Activated naive CD4-positive, alpha-beta T cell treated with anti-CD3 and anti-CD28 coated beads, Interleukin-2, amount 50 U/mL, for 72 hours (primary cell): ENCODE data around the gene TF. TPM values are rescaled to one million over a fixed set of nuclear protein-coding genes. Genes with fewer than 3 reads are reported as not detected.

Experiments
- ATAC-seq, 2 donors: fragments of 150-1000 bp; cut with Tn5 transposase; 2 replicates each; pipeline ENCODE4 v1.10.0; 2021; ENCODE audit warnings: mild to moderate bottlenecking in 2 of 2, moderate library complexity in 2 of 2
- DNase-seq, 2 donors: peaks; one replicate each; pipeline ENCODE4 v3.0.0; 2021 to 2022; ENCODE audit warnings: low spot score in 2 of 2
- H3K27ac Mint-ChIP-seq, 2 donors: one replicate each; pipeline ENCODE4 v1.8.0; 2022; ENCODE audit warnings: mild to moderate bottlenecking in 2 of 2, mixed read lengths in 2 of 2
- H3K36me3 Mint-ChIP-seq, 2 donors: one replicate each; pipeline ENCODE4 v1.8.0; 2022; ENCODE audit warnings: mixed read lengths in 2 of 2
- H3K9me3 Mint-ChIP-seq, 2 donors: one replicate each; pipeline ENCODE4 v1.8.0; 2022; ENCODE audit warnings: mixed read lengths in 2 of 2
- total RNA-seq, 2 donors: library from RNA; stranded (reverse); gene quantifications; one replicate each; pipeline ENCODE4 v1.2.3, GENCODE V29; 2022

The TF gene
- total RNA-seq, 2 donors from 2014 or later = 0.47 to 0.93 TPM

DNA sequence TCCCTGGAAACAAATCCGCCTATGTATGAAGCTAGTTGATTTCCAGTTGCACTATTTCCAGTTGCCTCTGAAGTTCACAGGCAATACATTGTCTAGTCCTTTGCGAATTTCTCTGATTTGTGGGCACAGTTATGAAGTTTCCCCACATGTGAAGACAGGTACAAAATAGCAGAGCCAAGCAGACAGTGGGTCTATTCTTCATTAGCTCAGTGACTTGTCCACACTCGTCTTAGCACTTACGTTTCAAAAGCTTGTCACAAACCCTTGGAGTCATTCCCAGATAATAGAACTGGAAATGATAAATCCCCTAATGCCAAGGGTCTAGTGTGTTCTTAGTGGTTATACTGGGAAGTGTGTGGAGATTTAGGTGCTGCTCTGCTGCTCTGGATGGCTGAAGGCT, 73.9 kb downstream of the TF start:
- no peak for DNase-seq
- H3K36me3 Mint-ChIP-seq = peaks cover 12 to 47% of the 10 kb centered on the region in 2 donors
- ATAC-seq = no peak
- H3K27ac Mint-ChIP-seq = no peak overlapping the region
- no peaks in the 10 kb centered on the region for H3K9me3 Mint-ChIP-seq

- ATAC-seq (no peak), DNase-seq (no peak)
- Mint-ChIP-seq H3K36me3 (peaks cover 19 to 53% of the 10 kb centered on the region in 2 donors), H3K27ac (no peak overlapping the region), H3K9me3 (no peaks in the 10 kb centered on the region)
Observed at GRCh38 chr3:133820889-133821675, 74.9 kb downstream of the TF start.

GRCh38 chr3:133821767-133822638, 75.8 kb downstream of the TF start:
- DNase-seq = no peak
- no peak for ATAC-seq
- Mint-ChIP-seq H3K9me3 (no peaks in the 10 kb centered on the region), H3K36me3 (peaks cover 19 to 59% of the 10 kb centered on the region in 2 donors), H3K27ac (peak overlapping the region in 1 of 2 donors; percentile 44)

DNA sequence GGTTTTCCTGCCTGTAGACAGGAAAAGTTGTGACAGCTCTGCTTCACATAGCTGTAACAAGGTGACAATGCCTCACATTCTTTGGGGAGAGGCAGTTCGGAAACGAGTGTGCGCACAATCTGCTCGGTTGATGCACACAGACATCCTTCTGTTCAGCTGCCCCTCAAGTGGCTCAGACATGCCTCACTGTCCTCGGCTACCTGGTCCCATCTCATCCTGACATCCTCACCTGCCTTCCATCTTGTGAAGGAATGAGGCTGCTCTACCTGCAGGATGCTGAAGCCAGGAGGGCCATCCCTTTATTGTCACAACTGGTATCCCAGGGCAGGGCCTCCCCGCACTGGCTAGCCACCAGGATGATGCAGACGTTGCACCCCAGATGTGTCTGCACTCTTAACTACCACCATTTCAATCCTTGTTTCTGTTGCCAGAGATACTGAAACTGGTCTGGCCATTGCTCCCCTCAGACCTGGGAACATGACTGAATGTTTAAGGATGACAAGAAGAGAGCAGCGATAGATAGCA, 78.8 kb downstream of the TF start:
- Mint-ChIP-seq H3K9me3 (no peaks in the 10 kb centered on the region), H3K36me3 (peaks cover 19 to 54% of the 10 kb centered on the region in 2 donors)

DNA sequence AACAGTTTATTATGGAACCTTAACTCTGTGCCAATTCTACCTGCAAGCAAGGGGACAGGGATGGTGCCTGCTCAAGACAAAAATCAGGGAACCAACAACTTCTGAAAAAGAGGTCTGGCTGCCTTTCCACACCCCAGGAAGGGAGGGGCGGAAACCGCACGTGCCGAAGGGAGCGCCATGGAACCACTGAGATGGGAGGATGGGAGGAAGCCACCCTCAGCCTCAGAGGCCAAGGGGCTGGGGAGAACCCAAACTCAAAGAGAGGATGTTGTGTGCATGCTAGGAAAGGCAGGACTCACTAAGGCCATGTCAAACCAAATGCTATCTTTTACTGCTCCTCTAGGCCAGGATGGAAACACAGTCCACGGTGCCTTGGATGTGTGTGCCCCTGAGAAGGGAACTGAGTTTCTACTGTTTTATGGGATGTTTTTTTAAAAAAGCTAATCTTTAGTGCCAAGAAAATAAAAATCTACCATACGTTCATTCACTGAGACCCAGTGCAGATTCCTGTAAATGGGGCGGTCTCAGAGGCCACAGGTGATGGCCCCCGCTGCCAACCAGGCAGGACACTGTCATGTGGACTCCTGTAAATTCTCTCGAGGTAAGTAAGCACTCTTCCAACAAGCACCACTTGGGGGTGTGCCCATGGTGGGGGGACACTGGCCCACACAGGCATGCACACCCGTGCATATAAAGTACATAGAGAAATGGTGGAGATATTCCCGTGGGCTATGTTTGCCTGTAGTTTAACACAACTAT, 80.0 kb downstream of the TF start:
- H3K27ac Mint-ChIP-seq = peak overlapping the region in 1 of 2 donors; percentile 50
- peaks cover 19 to 43% of the 10 kb centered on the region in 2 donors for H3K36me3 Mint-ChIP-seq
- H3K9me3 Mint-ChIP-seq = no peaks in the 10 kb centered on the region
- no peak for DNase-seq
- no peak for ATAC-seq

More for the DNA sequence above, 78.8 kb downstream of the TF start:
- DNase-seq (no peak), ATAC-seq (no peak)
- peak overlapping the region in 1 of 2 donors; percentile 55 for H3K27ac Mint-ChIP-seq

DNA sequence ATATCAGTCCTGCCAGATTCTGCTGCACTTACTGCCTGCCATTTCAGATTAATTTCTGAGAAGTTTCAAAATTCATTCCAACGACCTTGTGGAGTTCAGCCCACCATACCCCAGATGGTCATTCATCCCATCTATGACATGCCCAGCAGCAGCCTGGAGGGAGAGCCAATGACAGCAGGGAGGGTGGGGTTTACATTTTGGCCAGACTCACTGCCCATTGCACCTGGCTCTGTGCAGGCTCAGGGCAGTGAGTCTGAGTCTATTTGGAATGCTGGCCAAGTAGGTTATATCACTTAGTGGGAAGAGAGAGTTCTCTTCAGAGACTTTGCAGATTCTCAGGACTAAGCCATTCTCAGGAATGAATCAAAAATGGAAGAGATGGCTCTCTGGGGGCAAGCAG, 80.9 kb downstream of the TF start:
- Mint-ChIP-seq H3K9me3 (no peaks in the 10 kb centered on the region), H3K36me3 (peaks cover 19 to 36% of the 10 kb centered on the region in 2 donors), H3K27ac (no peak overlapping the region)
- ATAC-seq (no peak), DNase-seq (no peak)

GRCh38 chr3:133827684-133828083, 81.5 kb downstream of the TF start:
- Mint-ChIP-seq H3K27ac (peak overlapping the region in 1 of 2 donors; percentile 38), H3K36me3 (peaks cover 15 to 31% of the 10 kb centered on the region in 2 donors), H3K9me3 (no peaks in the 10 kb centered on the region)
- DNase-seq (no peak), ATAC-seq (no peak)

DNA sequence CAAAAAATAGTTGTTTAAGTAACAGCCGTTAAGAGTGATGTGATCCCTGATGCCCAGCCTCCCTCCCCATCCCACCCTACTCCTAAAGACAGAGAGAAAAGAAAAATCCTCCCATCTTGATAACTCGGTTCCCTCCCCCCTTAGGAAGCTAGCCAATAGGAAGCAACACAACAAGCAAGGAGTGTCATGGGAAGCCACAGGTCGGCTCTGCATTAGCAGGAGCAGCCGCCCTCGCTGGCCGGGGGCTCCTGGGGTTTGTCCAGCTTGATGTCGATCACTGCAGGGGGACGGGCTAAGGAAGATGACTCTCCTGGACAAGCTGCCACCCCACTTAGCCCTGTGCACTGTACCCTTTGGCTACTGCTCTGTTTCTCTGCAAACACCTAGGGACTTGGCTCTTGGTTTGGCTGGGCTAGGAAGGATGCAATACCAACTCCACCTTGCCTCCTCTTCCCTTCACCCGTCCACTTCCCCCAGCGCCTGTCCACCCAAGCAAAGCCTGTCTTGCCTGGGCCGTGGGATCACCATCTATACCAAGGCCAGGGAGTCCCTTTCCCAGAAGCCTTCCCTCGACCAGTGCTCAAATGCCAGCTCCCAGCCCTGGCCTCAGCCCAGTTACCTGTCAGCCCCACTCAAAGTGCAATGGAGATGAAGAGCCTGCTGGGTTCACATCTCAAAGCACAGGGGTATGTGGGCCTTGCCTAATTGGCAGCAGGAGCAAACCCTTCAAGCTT, 82.5 kb downstream of the TF start:
- peaks cover 8 to 22% of the 10 kb centered on the region in 2 donors for H3K36me3 Mint-ChIP-seq
- no peaks in the 10 kb centered on the region for H3K9me3 Mint-ChIP-seq
- ATAC-seq (no peak), DNase-seq (no peak)
- H3K27ac Mint-ChIP-seq = no peak overlapping the region

DNA sequence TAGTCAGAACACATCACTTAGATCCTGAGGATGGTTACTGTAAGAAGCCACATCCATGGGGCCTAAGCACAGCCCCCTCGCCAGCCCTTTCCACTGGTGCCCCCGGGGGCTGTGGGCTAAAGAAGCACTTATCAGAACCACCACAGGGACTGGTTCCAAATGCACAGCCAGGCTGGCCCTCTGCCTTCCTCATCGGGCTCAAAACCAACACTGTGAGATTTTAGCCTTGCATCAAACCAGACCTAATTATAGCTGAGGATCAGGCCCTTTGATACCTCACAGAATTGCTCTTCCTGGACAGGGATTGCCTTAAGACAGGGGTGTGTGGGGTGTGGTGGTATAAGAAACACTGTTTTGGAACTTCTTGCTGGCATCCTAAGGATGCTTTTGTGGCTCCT, 83.1 kb downstream of the TF start:
- H3K27ac Mint-ChIP-seq = no peak overlapping the region
- DNase-seq = no peak
- ATAC-seq = no peak
- H3K9me3 Mint-ChIP-seq = no peaks in the 10 kb centered on the region
- peaks cover 8 to 17% of the 10 kb centered on the region in 2 donors for H3K36me3 Mint-ChIP-seq

DNA sequence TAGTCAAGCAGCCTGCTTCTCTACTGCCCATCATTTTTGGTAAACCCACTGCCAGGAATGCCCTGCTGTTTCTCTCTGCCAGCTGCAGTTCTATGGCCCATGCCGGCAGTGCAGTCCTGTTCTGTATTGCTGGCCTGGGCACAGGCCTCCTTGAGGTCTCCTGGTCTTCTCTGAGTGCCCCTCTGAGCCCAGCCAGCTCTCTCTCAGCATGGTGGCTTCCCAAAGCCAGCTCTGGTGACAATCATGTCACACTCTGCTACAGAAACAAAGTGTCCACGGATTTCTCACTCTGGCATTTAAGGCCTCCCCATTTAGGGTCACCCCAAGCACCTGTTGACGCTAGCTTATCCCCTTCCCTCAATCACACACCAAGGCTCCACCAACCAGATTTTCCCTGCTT, 83.9 kb downstream of the TF start:
- no peak overlapping the region for H3K27ac Mint-ChIP-seq

GRCh38 chr3:133831966-133832801, 86.0 kb downstream of the TF start:
- Mint-ChIP-seq H3K9me3 (no peaks in the 10 kb centered on the region), H3K27ac (no peak overlapping the region), H3K36me3 (no peaks in the 10 kb centered on the region)
- DNase-seq = no peak
- no peak for ATAC-seq

More for the DNA sequence above, 83.9 kb downstream of the TF start:
- Mint-ChIP-seq H3K36me3 (peaks cover 8 to 16% of the 10 kb centered on the region in 2 donors), H3K9me3 (no peaks in the 10 kb centered on the region)
- no peak for DNase-seq
- ATAC-seq = no peak

DNA sequence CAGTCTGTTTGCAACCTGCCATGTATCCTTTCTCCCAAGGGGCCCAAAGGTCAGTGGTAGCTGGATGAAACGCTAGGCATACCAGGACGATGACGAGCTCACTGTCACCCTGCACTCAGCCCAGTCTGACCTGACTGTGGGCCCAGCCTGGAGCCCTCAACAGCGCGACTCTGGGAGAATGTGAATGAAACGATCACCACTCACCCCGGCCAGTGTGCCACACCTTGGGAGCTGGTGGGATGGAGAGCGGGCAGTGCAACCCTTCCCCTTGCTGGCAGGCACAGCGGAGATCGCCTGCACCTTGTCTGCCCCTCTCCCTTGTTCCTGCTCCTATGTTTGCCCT, 86.6 kb downstream of the TF start:
- no peaks in the 10 kb centered on the region for H3K9me3 Mint-ChIP-seq
- H3K36me3 Mint-ChIP-seq = no peaks in the 10 kb centered on the region
- DNase-seq (no peak), ATAC-seq (no peak)
- H3K27ac Mint-ChIP-seq = no peak overlapping the region

GRCh38 chr3:133833267-133833666, 87.1 kb downstream of the TF start:
- Mint-ChIP-seq H3K9me3 (no peaks in the 10 kb centered on the region), H3K27ac (peak overlapping the region in 1 of 2 donors; percentile 79), H3K36me3 (no peaks in the 10 kb centered on the region)
- ATAC-seq (no peak), DNase-seq (no peak)

- no peaks in the 10 kb centered on the region for H3K36me3 Mint-ChIP-seq
- no peaks in the 10 kb centered on the region for H3K9me3 Mint-ChIP-seq
- no peak for DNase-seq
- H3K27ac Mint-ChIP-seq = peak overlapping the region in 1 of 2 donors; percentile 79
- no peak for ATAC-seq
Observed at GRCh38 chr3:133833880-133834620, 87.9 kb downstream of the TF start.
